Kidney (tissue), 14 donors: ENCODE data around the gene WRNIP1. TPM values are rescaled to one million over a fixed set of nuclear protein-coding genes. Genes with fewer than 3 reads are reported as not detected.

Source experiments
- DNase-seq, 5 donors: peaks; one replicate each; pipeline ENCODE4 v3.0.0-alpha.2; 2013 to 2020
- FAIRE-seq: peaks from 2 replicates; lab custom pipeline; 2012; peaks lifted over from hg19 to GRCh38; lab: Jason Lieb, UNC
- H3K27ac ChIP-seq, 2 donors: one replicate each; pipeline ENCODE4 v1.7.0; 2013; ENCODE audit warnings: low read depth in 2 of 2, low read length in 2 of 2, inconsistent platforms in 1 of 2
- H3K27me3 ChIP-seq: one replicate; pipeline ENCODE4 v1.7.1; 2013; ENCODE audit warnings: low read length, inconsistent platforms; ENCODE audit not compliant: control insufficient read depth, insufficient read depth
- H3K36me3 ChIP-seq, 3 donors: one replicate each; pipeline versions ENCODE4 v1.7.0 to v1.7.1; 2013; ENCODE audit warnings: low read length in 3 of 3, control low read depth in 1 of 3, inconsistent platforms in 1 of 3; ENCODE audit not compliant: insufficient read depth in 3 of 3, control insufficient read depth in 2 of 3
- H3K4me1 ChIP-seq, 3 donors: one replicate each; pipeline versions ENCODE4 v1.7.0 to v1.7.1; 2013; ENCODE audit warnings: low read length in 3 of 3, inconsistent platforms in 1 of 3, low read depth in 1 of 3; ENCODE audit not compliant: control insufficient read depth in 2 of 3, insufficient read depth in 2 of 3
- H3K4me3 ChIP-seq, 3 donors: one replicate each; pipeline versions ENCODE4 v1.7.0 to v1.8.1; 2013; ENCODE audit warnings: low read length in 3 of 3, control low read depth in 1 of 3, inconsistent platforms in 1 of 3
- H3K9ac ChIP-seq, 3 donors: one replicate each; pipeline versions ENCODE4 v1.7.0 to v1.7.1; 2013; ENCODE audit warnings: low read length in 3 of 3, control low read depth in 1 of 3, inconsistent platforms in 1 of 3
- H3K9me3 ChIP-seq, 3 donors: one replicate each; pipeline versions ENCODE4 v1.7.0 to v1.7.1; 2013; ENCODE audit warnings: low read length in 3 of 3, control low read depth in 1 of 3, inconsistent platforms in 1 of 3; ENCODE audit not compliant: control insufficient read depth in 2 of 3, insufficient read depth in 1 of 3
- CTCF ChIP-seq: IDR thresholded peaks from 3 replicates; pipeline ENCODE4 v1.5.1; 2012; ENCODE audit warnings: mild to moderate bottlenecking, moderate library complexity, borderline replicate concordance; ENCODE audit not compliant: insufficient read depth; ENCODE audit errors: extremely low read depth
- intact Hi-C: fragments of 100-400 bp; cut with DNase I; formaldehyde crosslinking; loops from one replicate; pipeline ENCODE4 v1.11.1; 2022
- polyA plus RNA-seq: library from polyadenylated mRNA; stranded (reverse); fragments of 350-450 nt; fragmentation: Illumina TruSeq; extraction: RNeasy Lipid Tissue Mini Kit (QIAGEN cat#74804); gene quantifications from one replicate; pipeline ENCODE4 v1.2.3, GENCODE V29; 2014; ENCODE audit warnings: low read depth, low replicate concordance; ENCODE audit not compliant: insufficient read depth
- total RNA-seq: library from RNA; stranded (reverse); fragmentation: NEBNext Ultra II Directional; extraction: Animal tissue kit (Norgen Biotek cat#: 25700); gene quantifications from one replicate; pipeline ENCODE4 v1.2.1, GENCODE V29; 2021
- donor health status: control.
- donor health status: control.
- donor health status: control.
- donor health status: control.
- donor health status: control.
- donor health status: DM: yes; HTN: yes; CAD: no.
- donor health status: Normal renal cell carcinoma (clear cell type).

WRNIP1 gene
- total and polyA plus RNA-seq, 2 donors from 2014 or later, result 38.0 to 46.3 TPM

DNA sequence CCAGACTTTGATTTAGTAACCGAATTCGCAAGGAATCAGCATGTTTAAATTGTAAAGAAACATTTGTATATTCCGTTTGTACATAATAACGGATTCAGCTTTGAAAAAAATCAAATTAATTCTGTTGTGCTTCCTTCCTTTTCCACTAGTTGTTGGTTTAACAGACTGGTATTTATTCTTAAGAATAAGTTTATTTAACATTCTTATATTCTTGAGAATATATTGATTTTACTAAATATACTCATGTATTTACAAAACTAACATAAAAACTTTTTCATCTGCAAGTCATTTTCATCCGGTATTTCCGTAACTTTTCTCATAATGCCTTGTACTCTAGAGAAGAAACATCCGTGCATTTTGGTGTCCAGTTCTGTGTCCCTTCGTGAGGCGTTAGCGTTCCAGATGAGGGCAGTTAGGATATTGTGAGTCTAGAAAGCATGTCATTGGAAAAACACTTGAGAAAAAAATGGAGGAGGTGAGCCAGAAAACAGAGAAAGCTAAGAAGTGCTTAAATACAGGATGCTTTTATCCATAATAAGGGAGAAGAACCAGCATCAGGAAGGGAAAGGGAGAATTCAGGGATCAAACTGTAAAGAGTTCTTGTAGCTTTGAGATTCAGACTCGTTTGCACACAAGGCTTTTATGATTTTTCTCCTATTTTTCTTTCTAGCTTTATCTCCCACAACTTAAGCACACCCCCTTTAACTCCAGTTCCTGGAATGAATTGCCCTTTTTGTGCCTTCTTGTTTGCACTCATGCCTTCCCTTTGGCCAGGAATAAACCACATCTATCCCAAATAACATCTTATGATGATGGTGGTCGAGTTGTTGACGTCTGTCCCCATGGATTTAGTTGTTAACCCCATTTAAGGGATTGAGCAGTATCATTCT lies 1.8 kb downstream of the WRNIP1 start:
- H3K9me3 ChIP-seq, result no peaks in the 10 kb centered on the region
- H3K4me3 ChIP-seq, result peak overlapping the region; percentile 76 to 87 (median 78)
- peaks cover 0 to 3% (median 3%) of the 10 kb centered on the region in 3 donors for H3K36me3 ChIP-seq
- DNase-seq, result peak in 2 of 5 donors; percentile 43 to 69
- H3K4me1 ChIP-seq, result peaks cover 3 to 20% (median 10%) of the 10 kb centered on the region in 3 donors
- no peaks in the 10 kb centered on the region for H3K27me3 ChIP-seq
- H3K9ac ChIP-seq, result peak overlapping the region; percentile 74 to 82 (median 75)
- intact Hi-C loops, result no loop called here
- no peak for TF ChIP-seq CTCF
- no peak for FAIRE-seq
- peak overlapping the region; percentile 90 to 94 for H3K27ac ChIP-seq

GRCh38 chr6:2767657-2768524 lies 2.7 kb downstream of the WRNIP1 start:
- Histone ChIP-seq H3K4me1 (peaks cover 3 to 22% (median 18%) of the 10 kb centered on the region in 3 donors), H3K4me3 (peak overlapping the region; percentile 52 to 78 (median 76)), H3K36me3 (peaks cover 3 to 4% (median 3%) of the 10 kb centered on the region in 3 donors), H3K9ac (peak overlapping the region in 1 of 3 donors; percentile 3), H3K27ac (no peak overlapping the region), H3K9me3 (no peaks in the 10 kb centered on the region), H3K27me3 (no peaks in the 10 kb centered on the region)
- DNase-seq (no peak), FAIRE-seq (no peak)
- TF ChIP-seq CTCF, result no peak
- intact Hi-C loops, result no loop called here

GRCh38 chr6:2768696-2769095 lies 3.5 kb downstream of the WRNIP1 start:
- DNase-seq (no peak), FAIRE-seq (no peak)
- Histone ChIP-seq H3K27me3 (no peaks in the 10 kb centered on the region), H3K36me3 (peaks cover 3 to 7% (median 4%) of the 10 kb centered on the region in 3 donors), H3K9ac (peak overlapping the region in 1 of 3 donors; percentile 12), H3K4me1 (peaks cover 3 to 22% (median 19%) of the 10 kb centered on the region in 3 donors), H3K27ac (no peak overlapping the region), H3K4me3 (peak overlapping the region in 1 of 3 donors; percentile 52), H3K9me3 (no peaks in the 10 kb centered on the region)
- intact Hi-C loops, result no loop called here
- TF ChIP-seq CTCF, result no peak
